HG03066 (cell line): ENCODE results near the gene OTULINL.

Experiments used
- ATAC-seq: cut with Tn5 transposase; IDR thresholded peaks from one replicate; pipeline ENCODE4 v1.9.1; 2021; ENCODE audit warnings: low read depth; ENCODE audit not compliant: unreplicated experiment

OTULINL gene

DNA sequence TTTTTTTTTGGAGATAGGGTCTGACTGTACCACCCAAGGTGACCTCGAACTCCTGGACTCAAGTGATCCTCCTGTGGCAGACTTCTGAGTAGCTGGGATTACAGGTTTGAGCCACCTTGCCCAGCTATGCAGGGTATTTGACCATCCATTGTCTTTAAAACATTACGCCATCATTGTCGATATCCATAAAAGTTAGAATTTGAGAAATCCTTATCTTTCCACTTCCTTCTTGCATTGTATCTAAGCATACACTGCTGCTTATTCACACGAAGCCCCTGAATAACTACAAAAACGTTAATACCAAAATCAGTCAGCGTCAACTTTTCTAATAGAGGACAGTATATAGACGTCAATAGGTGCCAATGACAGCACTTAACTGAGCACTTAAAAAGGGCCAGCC is 5.4 kb upstream of the OTULINL start:
- ATAC-seq, result no peak

DNA sequence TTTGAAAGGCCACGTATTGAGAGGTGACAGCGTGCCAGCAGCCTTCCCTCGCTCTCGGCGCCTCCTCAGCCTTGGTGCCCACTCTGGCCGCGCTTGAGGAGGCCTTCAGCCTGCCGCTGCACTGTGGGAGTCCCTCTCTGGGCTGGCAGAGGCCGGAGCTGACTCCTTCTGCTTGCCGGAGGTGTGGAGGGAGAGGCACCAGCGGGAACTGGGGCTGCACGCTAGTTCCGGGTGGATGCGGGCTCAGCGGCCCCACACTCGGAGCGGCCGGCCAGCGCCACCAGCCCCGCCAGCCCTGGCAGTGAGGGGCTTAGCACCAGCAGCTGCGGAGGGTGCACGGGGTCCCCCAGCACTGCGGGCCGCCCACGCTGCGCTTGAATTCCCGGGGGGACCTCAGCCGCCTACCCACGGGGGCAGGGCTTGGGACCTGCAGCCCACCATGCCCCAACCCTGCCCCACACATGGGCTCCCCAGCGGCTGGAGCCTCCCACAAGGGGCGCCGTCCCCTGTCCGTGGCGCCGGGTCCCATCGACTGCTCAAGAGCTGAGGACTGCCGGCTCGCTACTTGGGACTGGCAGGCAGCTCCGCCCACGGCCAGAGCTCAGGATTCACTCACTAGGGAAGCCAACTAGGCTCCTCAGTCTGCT is 4.4 kb upstream of the OTULINL start:
- ATAC-seq, result no peak

DNA sequence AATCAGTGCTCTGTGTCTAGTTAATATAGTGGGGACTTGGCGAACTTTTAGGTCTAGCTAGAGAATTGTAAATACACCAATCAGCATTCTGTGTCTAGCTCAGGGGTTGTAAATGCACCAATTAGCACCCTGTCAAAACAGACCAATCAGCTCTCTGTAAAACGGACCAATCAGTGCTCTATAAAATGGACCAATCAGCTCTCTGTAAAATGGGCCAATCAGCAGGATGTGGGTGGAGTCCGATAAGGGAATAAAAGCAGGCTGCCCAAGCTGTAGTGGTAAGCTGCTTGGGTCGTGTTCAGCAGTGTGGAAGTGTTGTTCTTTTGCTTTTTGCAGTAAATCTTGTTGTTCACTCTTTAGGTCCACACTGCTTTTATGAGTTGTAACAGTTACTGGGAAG is 3.6 kb upstream of the OTULINL start:
- ATAC-seq, result no peak

DNA sequence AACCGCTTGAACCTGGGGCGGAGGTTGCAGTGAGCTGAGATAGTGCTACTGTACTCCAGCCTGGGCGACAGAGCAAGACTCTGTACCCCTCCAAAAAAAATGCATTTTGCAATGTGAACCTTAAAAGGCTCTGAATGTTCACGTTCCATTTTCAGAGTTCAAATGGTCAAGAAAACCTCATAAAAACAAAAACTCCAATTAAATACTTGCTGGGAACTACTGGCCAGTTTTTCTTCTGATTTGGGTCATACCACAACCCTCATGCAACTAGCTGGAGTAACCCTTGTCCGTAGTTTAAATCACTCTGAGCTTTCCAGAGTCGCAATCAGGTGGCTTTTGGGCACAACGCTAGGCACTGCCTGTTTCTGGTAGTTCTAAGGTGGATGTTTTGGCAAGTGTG is 2.3 kb upstream of the OTULINL start:
- ATAC-seq, result no peak

DNA sequence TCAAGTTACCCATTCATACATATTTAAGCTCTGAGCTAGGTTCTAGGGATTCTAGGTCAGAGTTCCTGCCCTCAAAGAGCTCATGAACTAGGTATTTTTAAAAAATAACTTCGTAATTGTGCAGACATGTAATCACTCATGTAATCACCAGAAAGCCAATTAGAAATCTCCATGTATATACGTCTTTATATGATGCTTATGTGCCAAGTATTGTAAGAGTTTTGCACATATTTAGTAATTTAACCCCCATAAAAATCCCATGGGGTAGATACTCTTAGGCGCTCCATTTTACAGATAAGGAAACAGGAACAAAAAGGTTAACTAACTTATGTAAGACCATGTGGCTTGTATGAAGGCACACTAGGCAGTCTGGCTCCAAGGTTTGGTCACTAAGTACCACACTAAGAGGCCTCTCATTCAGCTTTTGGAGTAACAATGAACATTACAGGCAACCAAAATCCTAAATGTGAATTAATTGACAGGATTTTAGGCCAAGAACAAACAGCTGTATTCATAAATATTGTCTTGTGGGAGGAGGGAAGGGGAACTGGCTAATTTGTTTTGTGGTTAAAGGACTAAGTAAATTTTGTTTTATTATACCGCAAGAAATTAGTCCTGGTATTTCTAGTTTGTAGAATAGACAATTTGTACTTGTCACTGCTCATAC is 1.7 kb upstream of the OTULINL start:
- no peak for ATAC-seq

DNA sequence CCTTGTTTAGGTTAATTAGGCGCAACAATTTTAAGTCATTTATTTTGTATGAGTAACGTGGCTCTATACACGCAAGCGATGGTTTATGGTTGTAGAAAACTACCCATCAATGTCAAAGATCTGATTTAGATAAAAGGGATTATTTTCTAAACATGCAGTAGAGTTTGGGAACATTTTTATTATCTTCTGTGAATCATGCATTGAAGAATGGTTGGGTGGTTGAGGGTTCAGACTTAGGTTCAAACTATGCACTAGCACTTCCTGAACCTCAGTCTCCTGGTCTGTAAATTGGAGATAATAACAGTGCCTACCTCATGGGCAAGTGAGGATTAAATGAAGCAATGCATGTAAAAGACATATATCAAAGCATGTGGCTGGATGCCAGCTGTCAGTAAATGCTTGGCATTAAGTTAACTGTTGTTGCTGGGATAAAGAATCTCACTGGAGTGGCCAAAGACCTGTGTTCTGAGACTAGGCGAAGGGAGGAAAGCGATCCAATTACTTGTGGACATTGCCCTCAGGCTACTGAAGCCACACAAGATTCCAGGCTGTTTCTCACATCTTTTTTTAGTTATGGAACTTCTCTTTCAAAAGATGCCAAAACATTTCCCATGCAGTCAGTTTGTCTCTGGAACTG is 1.1 kb upstream of the OTULINL start:
- no peak for ATAC-seq

DNA sequence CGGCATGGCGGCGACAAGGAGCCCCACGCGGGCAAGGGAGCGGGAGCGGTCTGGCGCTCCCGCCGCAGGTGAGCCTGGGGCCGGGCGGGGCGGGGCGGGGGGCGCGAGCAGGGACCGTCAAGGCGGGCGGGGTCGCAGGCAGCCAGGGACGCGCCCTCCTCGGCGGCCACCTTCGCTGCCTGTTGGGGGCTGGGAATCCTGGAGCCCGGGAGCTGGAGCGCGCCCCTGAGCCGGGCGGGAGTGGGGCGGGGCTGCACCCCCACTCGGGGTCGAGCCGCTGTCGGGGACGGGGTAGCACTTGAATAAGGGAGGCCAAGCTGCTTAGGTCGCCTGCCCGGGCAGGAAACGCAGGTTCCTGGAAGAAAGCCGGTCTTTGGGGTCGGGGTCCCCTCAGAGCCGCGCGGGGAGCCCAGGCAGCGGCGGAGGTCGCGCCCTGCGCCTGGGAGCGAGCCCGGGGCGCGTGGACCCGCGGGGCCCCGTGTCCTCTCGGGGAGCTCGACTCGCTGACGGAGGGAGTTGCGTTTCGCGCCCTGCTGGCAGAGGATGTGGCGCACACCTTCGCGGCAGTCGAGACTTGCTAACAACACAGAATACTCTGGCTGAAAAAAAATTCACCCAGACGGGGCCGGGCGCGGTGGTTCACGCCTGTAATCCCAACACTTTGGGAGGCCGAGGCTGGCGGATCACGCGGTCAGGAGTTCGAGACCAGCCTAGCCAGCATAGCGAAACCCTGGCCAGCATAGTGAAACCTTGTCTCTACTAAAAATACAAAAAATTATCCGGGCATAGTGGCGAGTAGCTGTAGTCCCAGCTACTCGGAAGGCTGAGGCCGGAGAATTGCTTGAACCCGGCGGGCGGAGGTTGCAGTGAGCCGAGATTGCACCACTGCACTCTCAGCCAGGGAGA is 552 bp downstream of the OTULINL start:
- peak; percentile 61 for ATAC-seq

DNA sequence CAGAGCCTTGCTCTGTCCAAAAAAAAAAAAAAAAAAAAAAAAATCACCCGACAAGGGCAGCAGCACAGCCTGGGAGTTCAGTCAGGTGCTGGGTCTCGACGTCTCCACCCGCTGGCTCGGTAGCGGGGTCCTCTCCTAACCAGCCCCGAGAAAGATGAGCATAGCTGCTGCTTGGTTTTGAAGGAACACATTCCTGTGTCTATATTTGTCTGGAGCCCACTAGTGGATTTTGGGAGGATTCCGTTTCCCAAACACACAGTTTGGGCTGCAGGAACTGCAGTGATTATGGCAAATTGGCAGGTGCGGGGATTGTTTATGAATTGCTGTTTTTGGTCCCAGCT is 1.2 kb downstream of the OTULINL start:
- no peak for ATAC-seq

DNA sequence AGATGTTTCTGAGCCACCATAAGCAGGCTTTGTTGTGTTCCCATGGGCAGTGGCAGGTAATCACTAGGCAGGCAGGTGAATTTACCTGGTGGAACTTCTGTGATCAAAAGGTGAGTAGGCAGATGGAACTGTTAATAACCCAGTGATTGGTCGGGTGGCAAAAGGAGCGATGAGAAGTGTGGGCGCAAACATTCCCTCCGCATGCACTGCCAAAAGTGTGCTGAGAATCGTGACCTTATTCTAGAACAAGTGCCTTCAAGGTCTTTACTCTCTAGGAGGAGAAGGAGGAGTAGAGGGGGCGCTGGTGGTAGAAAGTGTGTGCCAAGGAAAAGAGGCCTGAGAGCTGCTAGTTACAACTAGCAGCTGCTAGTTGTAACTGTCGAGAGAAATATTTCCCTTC is 3.3 kb downstream of the OTULINL start:
- ATAC-seq, result no peak

DNA sequence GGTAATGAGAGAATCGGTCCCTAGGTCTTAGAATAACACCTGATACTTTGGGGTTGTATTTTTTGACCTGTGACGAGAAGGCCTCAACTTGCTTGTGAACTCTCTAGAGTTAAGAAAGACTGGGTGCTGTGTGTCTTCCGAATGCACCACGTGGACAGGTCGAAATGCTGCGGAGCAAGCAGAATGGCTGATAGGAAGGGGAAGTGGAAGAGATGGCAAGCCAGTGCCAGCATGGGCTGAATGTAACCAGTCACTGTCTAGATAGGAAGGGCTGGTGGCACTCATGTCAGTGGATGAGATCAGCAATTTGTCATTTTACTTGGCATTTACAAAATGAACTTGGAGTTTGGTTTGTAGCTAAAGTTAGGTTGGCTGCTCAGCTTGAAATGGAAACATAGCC is 5.6 kb downstream of the OTULINL start:
- ATAC-seq, result no peak

DNA sequence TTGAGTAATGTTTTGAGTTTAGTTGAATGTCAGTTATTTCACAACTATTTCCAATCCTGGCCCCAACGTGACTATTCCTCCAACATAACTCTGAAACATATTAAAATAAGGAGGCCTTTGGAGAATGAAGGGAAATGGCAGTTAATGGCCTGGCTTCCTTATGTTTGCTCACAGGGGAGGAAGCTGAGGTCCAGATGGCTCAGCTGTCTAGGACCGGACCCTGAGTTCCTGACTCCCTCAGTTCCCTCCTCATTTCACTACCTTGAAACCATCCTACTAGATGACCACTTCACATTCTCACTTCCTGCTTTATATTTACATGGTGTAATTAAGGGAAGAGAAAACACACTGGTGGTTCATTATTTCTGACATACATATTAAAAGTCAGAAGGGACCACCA is 6.6 kb downstream of the OTULINL start:
- ATAC-seq, result peak; percentile 57

DNA sequence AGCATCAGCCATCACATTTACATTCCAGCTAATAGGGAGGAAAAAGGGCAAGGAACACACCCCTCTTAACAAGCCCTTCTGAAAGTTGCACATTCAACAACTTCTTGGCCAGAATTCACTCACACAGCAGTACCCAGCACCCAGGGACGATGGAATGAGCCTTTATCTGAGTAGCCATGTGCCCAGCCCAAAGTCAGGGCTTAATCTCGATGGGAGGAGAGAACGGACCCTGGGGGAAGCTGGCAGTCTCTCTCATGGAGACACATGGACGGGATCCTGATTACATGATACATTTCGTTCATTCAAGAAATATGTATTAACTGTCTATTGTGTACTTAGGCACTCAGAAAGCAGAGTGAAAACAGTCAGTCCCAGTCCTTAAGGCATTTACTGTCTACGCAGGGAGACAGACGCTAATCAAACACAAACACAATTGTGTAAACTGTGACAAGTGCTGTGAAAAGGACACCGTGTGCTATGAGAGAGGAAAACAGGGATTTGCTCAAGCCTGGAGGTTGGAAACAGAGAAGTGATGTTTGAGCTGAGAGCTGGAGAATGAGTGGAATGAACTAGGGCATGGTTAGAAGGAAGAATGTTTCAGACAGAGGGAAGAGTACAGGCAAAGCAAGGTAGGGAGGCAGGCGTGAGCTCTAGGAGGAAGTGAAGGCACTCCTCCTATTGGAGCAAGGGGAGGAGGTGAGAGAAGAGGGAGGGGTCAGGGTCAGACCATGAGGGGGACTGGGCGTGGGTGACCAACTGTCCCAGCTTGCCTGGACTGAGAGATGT is 7.4 kb downstream of the OTULINL start:
- ATAC-seq, result no peak

DNA sequence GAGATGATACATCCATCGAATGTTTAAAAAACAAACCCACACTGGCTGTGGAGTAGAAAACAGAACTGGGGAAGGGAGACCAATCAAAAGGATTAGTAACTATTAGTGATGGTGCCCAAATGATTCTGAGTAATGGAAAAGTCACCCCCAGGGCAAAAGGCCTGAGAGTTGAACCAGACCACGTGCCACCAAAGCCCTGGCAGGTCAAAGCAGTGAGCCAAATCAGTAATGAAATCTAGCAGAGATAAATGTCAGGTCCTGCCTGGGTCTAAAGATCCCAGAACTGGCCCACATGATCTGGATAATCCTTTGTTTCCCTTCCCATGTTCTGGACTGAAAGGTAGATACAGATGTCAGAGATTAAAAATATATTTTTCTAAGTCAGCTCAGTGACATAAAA is 9.4 kb downstream of the OTULINL start:
- ATAC-seq, result no peak

DNA sequence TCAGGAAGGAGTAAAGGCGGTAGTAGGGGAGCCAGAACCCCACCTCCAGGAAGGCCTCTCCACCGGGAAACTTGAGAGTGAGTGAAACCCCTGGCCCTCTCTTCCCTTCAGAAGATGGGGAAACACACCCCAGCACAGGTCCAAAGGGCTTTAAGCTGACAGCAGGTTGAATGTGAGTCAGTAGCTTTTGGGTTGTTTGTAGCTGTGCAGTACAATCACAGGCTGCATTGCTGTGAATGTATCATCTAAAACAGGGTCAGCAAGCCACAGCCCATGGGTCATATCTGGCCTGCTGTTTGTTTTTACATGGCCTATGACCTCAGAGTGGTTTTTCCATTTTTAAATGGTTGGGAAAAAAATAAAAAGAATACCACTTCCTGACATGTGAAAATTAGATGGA is 10.0 kb downstream of the OTULINL start:
- no peak for ATAC-seq

DNA sequence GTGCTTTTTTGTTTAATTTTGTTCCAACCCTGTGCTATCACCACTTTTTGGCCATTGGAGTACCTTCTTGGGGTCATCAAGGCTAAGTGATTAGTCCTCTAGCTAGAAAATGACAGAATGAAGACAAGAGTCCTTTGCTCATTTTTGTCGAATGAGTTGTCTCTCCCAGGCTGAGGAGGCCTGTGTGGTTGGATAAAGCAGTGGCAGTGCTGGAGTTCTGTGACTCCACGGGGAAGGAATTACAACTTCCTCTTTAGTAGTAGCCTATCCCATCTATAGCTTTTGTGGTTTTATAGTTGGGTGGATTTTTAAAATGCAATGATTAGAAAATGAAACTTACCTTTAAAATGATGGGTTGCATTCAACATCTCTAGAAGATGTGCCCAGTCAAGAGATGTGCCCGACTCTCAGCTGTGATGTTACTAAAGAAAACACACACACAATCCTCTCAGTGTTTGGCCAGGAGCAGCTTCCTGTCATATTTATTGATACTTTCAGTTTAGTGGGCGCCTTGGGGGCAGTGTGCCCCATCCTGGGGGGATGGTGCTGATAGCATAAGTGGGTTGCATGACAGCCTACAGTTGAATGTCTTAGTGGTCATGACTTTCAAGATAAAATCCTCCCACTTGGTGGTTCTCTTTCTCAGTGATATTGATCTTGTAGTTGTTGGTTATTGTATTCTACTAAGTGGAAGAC is 11.9 kb downstream of the OTULINL start:
- no peak for ATAC-seq

DNA sequence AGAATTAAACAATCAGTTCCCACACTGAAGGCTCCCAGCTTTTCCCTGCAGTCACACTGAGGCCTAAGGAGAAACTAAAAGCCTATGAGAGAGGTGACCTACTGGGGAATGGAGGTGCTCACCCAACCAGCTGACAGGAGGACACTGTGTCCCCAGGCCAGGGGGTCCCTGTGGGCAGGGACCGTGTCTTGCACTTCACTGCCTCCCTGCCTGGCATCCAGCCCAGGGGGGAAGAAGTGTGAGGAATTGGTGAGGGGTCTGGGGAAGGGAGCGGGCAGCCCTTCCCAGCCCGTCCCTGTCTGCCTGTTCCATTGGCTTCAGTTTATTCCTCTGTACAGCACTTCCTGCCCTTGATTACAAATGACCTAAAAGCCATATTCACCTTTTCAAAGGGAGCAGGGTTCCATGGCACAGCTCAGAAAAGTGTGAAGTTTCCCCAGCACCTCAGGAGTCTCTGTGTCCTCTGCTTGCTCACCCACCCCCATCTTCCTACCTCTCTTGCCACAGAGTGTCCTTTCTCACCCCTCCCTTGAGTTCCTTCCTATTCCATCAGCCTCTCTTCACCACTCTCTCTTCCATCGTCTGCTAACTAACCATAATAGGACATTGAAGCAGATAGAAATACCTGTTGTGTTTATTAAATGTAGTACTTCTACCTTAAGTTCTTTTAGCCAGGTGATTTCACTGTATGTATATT is 12.9 kb downstream of the OTULINL start:
- ATAC-seq, result no peak

DNA sequence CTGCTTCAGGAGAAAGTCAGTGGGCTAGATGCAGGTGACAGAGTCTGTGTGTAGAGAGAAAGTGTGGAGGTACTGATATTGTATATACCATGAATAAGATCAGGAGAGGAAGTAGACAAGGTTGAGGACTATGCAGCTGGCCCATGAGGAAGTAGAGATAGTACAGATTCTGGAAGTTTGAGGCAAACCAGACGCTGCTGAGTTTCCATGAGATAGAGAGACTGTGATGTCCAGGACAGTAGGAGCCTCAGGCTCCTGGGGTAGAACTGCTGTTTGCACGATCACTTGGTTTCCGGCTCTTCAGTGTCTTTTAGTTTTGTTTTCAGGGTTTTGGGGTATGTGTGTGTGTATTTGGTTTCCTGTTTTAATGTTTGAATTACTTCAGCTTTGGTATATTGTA is 13.6 kb downstream of the OTULINL start:
- ATAC-seq, result peak; percentile 71

DNA sequence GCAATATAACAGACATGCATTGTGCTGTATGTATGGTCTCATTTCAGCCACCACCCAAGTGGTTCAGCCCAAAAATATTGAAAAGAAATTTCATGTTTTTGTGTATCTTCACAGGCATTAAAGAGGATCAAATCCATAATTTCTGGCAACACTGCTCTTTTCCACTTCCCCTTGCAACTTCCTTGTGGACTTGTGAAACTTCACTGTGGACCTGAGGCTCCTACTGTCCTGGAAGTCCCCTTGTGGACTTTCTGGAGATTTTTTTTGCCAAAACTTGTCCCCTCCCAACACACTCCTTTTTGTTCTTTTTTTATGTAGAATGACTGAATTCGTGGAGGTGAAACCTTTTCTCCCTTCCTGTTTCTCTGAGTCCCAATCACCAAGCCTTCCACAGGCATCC is 14.3 kb downstream of the OTULINL start:
- no peak for ATAC-seq

DNA sequence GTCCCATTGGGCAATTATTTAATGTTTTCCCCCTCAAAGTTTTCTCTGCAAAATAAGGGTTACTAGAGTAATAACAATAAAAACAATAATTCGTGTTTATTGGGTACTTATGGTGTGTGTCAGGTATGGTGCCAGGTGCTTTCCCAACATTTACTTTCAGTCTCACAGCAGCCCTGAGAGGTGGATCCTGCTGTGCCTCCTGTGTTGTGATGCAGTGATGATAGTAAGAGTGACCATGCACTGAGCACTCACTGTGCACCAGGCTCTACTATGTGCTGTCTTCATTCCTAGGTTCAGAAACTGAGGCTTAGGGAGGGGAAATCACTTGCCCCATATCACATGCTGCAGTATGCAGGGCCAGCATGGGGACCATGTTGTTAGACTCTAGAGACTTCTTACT is 15.5 kb downstream of the OTULINL start:
- no peak for ATAC-seq
